ENCODE measurements around the gene MTHFD1L.

Gene MTHFD1L

GRCh38 chr6:151021896-151022295 is 156.4 kb downstream of the MTHFD1L start:
- no peak for DNase-seq (ENCODE audit: low read depth)
- no peak overlapping the region for H3K4me3 ChIP-seq (ENCODE audit: low read length)
- TF ChIP-seq, protein P1, sequence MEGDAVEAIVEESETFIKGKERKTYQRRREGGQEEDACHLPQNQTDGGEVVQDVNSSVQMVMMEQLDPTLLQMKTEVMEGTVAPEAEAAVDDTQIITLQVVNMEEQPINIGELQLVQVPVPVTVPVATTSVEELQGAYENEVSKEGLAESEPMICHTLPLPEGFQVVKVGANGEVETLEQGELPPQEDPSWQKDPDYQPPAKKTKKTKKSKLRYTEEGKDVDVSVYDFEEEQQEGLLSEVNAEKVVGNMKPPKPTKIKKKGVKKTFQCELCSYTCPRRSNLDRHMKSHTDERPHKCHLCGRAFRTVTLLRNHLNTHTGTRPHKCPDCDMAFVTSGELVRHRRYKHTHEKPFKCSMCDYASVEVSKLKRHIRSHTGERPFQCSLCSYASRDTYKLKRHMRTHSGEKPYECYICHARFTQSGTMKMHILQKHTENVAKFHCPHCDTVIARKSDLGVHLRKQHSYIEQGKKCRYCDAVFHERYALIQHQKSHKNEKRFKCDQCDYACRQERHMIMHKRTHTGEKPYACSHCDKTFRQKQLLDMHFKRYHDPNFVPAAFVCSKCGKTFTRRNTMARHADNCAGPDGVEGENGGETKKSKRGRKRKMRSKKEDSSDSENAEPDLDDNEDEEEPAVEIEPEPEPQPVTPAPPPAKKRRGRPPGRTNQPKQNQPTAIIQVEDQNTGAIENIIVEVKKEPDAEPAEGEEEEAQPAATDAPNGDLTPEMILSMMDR (conservative IDR thresholded peaks at IDR 0.05; ENCODE audit: low read length): no peak

- H3K4me3 ChIP-seq (ENCODE audit: low read length): no peak overlapping the region
- TF ChIP-seq, protein P1 (conservative IDR thresholded peaks at IDR 0.05; ENCODE audit: low read length): no peak
- no peak for DNase-seq (ENCODE audit: low read depth)
These were observed 157.0 kb downstream of the MTHFD1L start for GRCh38 chr6:151022492-151022891.

DNA sequence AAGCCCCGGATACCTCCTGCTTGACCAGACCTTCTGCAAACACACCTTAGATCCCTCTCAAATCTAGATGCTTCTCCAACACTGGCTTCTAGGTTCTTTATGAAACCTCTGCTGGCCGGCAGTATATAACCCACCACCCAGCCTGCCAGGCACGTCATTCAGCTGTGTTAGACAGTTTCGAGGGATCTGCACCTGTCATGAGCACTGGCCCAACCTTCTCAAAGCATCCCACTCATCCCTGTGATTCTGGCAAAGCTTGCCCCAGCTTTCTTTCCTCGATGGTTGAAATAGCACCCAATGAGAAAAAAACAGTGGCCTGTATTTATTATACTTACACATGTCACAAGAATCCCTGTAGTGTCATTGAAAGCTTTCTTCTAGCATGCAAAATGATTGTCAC is 157.8 kb downstream of the MTHFD1L start:
- DNase-seq (ENCODE audit: low read depth): no peak
- TF ChIP-seq, protein P1 (conservative IDR thresholded peaks at IDR 0.05; ENCODE audit: low read length): no peak
- no peak overlapping the region for H3K4me3 ChIP-seq (ENCODE audit: low read length)

GRCh38 chr6:151024597-151024996 is 159.1 kb downstream of the MTHFD1L start:
- DNase-seq (ENCODE audit: low read depth): no peak
- TF ChIP-seq, protein P1 (conservative IDR thresholded peaks at IDR 0.05; ENCODE audit: low read length): no peak
- no peak overlapping the region for H3K4me3 ChIP-seq (ENCODE audit: low read length)

- no peak for DNase-seq (ENCODE audit: low read depth)
- no peak overlapping the region for H3K4me3 ChIP-seq (ENCODE audit: low read length)
- TF ChIP-seq, protein P1 (conservative IDR thresholded peaks at IDR 0.05; ENCODE audit: low read length): no peak
These were observed 159.6 kb downstream of the MTHFD1L start for GRCh38 chr6:151025076-151025475.

DNA sequence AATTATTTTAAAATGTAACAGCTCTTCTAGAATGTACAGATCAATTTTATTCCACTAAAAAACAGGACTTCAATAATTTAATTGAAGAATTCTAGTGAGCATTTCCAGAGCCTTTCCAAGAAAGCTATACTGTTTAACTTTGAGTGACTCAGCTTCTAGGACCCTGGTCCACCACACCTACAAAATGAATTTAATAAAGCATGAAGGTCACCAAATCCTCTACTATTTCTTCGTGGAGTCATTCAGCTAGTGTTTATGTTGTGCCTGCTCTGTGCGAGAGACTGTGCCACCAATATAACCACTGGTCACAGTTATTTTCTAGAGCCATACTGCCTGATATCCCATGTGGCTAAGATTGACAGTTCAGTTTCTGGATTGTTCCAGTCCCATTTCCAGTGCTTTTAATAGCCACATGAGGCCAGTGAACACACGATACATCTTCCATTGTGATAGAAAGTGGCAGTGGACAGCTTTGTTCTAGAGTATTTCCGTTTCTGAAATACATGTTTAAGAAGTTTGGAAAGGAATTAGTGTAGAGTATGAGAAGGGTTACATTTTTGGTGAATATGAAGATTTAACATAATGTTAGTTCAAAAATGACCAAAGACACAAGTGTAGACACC is 160.7 kb downstream of the MTHFD1L start:
- no peak for DNase-seq (ENCODE audit: low read depth)
- TF ChIP-seq, protein P1 (conservative IDR thresholded peaks at IDR 0.05; ENCODE audit: low read length): no peak
- no peak overlapping the region for H3K4me3 ChIP-seq (ENCODE audit: low read length)

DNA sequence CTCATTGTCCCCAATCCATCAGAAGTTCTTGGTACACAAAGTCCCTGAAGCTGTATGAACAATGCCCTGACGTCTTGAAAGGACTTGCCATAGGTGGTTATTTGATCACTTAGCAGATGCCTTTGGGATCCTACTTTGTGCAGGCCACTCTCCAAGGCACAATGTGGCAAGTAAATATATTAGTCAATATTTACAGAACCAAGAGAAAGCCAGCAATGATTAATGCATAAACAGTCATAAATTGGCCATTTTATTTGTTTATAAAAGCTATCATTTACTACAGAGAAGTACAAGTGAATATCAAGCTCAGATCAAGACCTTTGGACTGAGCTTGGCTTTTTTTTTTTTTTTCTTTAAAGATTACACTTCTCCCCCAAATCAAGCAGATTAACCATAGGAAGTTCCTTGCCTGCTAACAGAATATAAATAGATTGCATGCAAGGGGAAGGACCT is 161.8 kb downstream of the MTHFD1L start:
- DNase-seq (ENCODE audit: low read depth): no peak
- TF ChIP-seq, protein P1 (conservative IDR thresholded peaks at IDR 0.05; ENCODE audit: low read length): no peak

More for the DNA sequence above, 161.8 kb downstream of the MTHFD1L start:
- H3K4me3 ChIP-seq (ENCODE audit: low read length): no peak overlapping the region

Measured in AG10803 (cell line).